ENCODE data around the gene CIZ1.

GRCh38 chr9:128145536-128145935, 45.8 kb downstream of the CIZ1 start:
- TF ChIP-seq CTCF (IDR thresholded peaks at IDR 0.05; ENCODE audit: low read depth, low read length) (no peak), POLR2A (IDR thresholded peaks at IDR 0.05; ENCODE audit: extremely low read depth, insufficient read length) (no peak), MYC (IDR thresholded peaks at IDR 0.05; ENCODE audit: low read depth, low read length) (no peak), MAX (IDR thresholded peaks at IDR 0.05; ENCODE audit: low read depth, low read length) (no peak)

All from NB4 (cell line).